Measurements from ENCODE around the gene MCRIP2. TPM values are rescaled to one million over a fixed set of nuclear protein-coding genes. Genes with fewer than 3 reads are reported as not detected.

Gene MCRIP2
- total and polyA plus RNA-seq, 2 of the 8 experiments (the other 6 are each of a cell fraction or from before 2014, with no cell fraction given) = 45.4 to 75.5 TPM

- TF ChIP-seq MAFK (IDR thresholded peaks at IDR 0.05; ENCODE audit: low read depth, low read length) (no peak), NRF1 (IDR thresholded peaks at IDR 0.05; ENCODE audit: low read depth, low read length) (no peak), CTBP2 (IDR thresholded peaks at IDR 0.05; ENCODE audit: borderline replicate concordance, insufficient read depth, insufficient read length, low read length) (no peak), KDM4A (IDR thresholded peaks at IDR 0.05; ENCODE audit: low read depth, low read length, severe bottlenecking) (no peak), RNF2 (IDR thresholded peaks at IDR 0.05; ENCODE audit: borderline replicate concordance, low read depth, low read length, missing control alignments, poor library complexity, severe bottlenecking) (no peak)
Measured at GRCh38 chr16:610513-611381, 30.9 kb upstream of the MCRIP2 start (continued).

Measured in H1 (cell line).